CD4-positive, alpha-beta T cell treated with Interleukin-6 for 4 hours (primary cell): ENCODE measurements around the gene SLC6A7.
"Not testable (repeated sequence)": the region's sequence is repeated elsewhere in the genome, so short reads cannot be mapped to it uniquely, and the experiment has no call there.

Source experiments
- DNase-seq: peaks from one replicate; pipeline ENCODE4 v3.0.0-alpha.2; 2020; ENCODE audit warnings: mixed read lengths

Gene SLC6A7

DNA sequence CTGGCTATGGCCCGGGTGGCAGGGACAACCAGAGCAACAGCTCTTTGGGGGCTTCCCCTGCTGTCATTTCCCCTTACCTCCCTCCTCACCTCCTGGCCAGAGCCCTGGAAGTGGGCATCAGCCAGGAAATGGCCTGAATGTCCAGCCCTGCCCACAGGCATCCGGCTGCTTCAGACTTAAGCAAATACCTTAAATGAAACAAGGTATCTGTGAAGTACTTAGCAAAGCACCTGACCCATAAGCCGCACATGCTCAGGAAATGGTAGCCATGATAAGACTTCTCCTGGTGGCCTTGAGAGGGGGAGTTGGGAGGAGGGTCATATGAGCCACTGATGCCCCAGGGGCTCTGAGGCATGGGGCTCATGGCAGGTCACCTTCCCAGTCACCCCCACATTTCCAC lies 55.9 kb downstream of the SLC6A7 start:
- no peak for DNase-seq

- DNase-seq, result no peak
These were observed 56.6 kb downstream of the SLC6A7 start for GRCh38 chr5:150246429-150246828.

- no peak for DNase-seq
These were observed 57.0 kb downstream of the SLC6A7 start for GRCh38 chr5:150246835-150247234.

DNA sequence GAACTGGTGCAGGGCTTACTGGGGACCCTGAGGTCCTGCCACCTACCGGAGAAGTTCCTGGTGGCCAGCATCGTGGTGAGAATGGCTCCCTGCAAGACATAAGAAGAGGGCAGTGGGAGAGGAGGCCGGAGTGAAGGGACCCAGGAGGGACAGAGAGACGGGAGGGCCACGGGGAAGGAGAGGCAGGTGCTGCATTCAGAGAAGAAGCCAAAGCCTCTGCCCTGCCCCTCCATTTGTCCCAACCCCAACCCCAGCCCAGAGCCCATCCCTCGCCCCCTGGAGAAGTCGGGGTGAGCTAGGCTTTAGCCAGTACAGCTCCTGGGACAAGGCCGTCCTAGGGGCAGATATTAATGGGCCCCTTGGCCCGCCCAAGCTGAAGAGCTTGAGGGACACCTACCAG lies 57.9 kb downstream of the SLC6A7 start:
- DNase-seq, result no peak

DNA sequence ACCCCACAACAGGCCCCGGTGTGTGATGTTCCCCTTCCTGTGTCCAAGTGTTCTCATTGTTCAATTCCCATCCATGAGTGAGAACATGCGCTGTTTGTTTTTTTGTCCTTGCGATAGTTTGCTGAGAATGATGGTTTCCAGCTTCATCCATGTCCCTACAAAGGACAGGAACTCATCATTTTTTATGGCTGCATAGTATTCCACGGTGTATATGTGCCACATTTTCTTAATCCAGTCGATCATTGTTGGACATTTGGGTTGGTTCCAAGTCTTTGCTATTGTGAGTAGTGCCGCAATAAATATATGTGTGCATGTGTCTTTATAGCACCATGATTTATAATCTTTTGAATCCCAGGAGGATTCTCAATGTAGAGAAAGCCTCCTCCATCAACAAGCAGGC lies 58.6 kb downstream of the SLC6A7 start:
- not testable (repeated sequence) for DNase-seq

DNA sequence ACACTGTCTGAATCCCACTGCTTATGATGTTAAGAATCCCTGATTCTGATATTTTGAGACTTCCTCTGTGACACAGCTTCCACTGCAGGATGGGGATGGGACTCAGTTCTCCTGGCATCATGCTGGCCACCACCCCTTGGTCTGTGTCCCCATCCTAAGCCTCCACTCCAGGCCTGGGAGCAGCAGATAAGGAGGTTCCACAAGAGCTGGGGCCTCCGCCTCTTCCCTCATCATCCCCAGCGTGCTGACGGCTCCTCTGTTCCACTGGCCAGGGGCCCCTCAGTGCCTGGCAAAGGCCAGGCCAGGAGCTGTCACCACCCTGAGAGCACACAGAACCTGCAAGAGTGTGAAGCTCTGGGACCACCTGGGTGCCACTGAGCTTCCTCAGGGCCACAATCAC lies 59.1 kb downstream of the SLC6A7 start:
- DNase-seq, result no peak

GRCh38 chr5:150249744-150250143 lies 59.9 kb downstream of the SLC6A7 start:
- DNase-seq, result no peak

GRCh38 chr5:150251504-150251903 lies 61.6 kb downstream of the SLC6A7 start:
- no peak for DNase-seq

GRCh38 chr5:150252489-150252888 lies 62.6 kb downstream of the SLC6A7 start:
- no peak for DNase-seq

GRCh38 chr5:150253416-150254208 lies 63.8 kb downstream of the SLC6A7 start:
- no peak for DNase-seq

- no peak for DNase-seq
These were observed 64.5 kb downstream of the SLC6A7 start for GRCh38 chr5:150254363-150254762.

DNA sequence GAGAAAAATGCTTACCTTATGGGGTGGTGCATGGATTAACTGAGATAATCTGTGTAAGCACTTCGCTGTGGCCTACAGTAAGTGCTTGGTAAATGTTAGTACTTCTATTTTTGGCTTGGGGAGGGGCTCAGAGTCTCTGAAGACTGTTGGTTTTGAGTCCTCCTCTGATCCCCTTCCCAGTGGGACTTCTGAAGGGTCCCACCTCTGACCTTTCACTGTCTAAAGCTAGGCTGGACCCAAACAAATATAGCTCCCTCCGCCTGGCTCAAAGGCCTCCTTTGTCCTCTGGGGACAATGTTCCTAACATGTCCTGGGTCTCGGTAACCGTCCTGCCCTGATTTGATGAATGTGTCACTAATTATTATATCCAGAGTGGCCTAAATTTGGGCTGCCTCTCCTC lies 64.9 kb downstream of the SLC6A7 start:
- no peak for DNase-seq

- DNase-seq, result no peak
These were observed 66.0 kb downstream of the SLC6A7 start for GRCh38 chr5:150255659-150256409.

DNA sequence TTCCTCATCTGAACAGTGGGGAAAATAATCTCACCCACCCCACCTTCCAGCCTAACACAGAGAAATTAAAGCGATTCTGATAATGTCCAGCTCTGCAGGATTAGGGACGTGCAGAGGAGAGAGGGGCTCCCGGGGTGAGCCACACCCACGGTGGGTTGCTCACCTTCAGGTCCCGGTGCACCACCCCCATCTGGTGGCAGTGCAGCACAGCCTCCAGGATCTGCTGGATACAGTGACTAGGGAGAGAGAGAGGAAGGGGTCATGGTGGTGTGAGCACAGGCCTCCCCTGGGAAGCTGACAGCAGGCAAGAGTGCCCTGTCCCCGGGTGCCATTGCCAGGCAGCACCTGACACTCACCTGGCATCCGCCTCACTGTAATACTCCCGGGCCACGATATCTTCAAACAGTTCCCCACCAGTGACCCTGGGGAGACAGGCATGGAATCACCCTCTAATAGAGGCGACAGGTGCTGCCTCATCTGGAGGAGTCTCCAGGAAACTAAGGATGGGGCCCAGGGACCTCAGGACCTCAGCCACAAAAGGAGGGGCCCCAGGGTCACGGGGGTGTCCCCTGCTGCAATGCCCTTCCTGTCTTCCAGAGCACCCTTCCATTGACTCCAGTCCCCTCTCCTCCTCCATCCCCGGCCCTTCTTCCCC lies 66.7 kb downstream of the SLC6A7 start:
- no peak for DNase-seq

GRCh38 chr5:150257424-150257823 lies 67.6 kb downstream of the SLC6A7 start:
- no peak for DNase-seq

DNA sequence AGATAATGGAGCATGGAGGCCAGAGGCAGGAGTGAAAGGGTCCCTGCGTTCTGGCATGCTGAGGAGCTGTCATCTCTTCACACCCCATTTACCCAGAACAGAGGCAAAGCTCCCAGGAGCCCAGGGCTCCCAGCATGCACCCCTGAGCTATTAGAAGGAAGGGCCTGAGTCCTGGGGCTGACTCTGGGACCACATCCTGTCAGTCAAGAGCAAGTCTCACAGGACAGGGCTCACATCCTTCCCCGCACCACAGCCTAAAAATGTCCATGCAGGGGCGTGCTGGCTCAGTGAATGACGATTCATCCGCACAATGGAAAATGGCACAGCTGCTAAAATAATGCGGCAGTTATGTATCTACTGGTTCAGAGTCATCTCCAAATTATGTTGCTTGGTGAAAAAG lies 68.3 kb downstream of the SLC6A7 start:
- no peak for DNase-seq
